HG02852 (cell line): ENCODE measurements around the gene RASL10A.
"Not testable (repeated sequence)": the region's sequence is repeated elsewhere in the genome, so short reads cannot be mapped to it uniquely, and the experiment has no call there.

Experiments
- ATAC-seq: cut with Tn5 transposase; IDR thresholded peaks from one replicate; pipeline ENCODE4 v1.9.1; 2021; ENCODE audit warnings: mild to moderate bottlenecking, moderate library complexity; ENCODE audit not compliant: unreplicated experiment

The RASL10A gene, protein sequence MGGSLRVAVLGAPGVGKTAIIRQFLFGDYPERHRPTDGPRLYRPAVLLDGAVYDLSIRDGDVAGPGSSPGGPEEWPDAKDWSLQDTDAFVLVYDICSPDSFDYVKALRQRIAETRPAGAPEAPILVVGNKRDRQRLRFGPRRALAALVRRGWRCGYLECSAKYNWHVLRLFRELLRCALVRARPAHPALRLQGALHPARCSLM

GRCh38 chr22:29315286-29316140, at the start of gene RASL10A:
RASL10A (minus strand) TSS chr22:29315697; CDS start chr22:29315246, 451 bp downstream.
- no peak for ATAC-seq

GRCh38 chr22:29359469-29359868, 44.0 kb upstream of the RASL10A start:
- ATAC-seq, result no peak

DNA sequence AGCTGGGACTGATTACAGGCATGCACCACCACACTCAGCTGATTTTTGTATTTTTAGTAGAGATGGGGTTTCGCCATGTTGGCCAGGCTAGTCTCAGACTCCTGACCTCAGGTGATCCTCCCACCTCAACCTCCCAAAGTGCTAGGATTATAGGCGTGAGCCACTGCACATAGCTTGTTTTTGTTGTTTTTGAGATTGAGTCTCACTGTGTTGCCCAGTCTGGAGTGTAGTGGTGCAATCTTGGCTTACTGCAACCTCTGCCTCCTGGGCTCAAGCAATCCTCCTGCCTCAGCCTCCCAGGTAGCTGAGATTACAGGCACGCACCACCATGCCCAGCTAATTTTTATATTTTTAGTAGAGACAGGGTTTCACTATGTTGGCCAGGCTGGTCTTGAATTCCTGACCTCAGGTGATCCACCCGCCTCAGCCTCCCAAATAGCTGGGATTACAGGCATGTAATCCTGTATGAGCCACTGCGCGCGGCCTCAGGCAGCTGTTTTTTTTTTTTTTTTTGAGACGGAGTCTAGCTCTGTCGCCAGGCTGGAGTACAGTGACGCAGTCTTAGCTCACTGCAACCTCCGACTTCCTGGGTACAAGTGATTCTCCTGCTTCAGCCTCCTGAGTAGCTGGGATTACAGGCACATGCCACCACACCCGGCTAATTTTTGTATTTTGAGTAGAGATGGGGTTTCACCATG, 41.8 kb upstream of the RASL10A start:
- ATAC-seq, result not testable (repeated sequence)

GRCh38 chr22:29353860-29354259, 38.4 kb upstream of the RASL10A start:
- no peak for ATAC-seq

GRCh38 chr22:29353286-29353685, 37.8 kb upstream of the RASL10A start:
- no peak for ATAC-seq

DNA sequence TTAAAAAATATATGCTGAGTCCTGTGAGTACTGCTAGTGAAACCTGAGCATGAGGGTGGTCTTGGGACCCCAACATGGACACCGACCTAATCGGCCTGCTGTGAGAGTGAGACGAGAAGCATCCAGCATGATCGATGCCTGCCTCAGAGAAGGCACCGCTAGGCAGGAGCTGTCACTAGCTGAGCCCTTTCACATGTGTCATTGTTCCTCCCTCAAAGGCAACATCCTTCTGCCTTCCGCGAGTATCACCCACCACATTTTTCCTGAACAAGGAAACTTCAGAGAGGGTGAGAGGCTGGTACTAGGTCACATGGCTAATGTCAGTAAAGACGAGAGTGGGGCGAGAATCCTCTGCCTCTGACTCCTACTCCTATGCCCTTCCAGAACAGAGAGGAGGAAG, 37.3 kb upstream of the RASL10A start:
- ATAC-seq, result no peak

DNA sequence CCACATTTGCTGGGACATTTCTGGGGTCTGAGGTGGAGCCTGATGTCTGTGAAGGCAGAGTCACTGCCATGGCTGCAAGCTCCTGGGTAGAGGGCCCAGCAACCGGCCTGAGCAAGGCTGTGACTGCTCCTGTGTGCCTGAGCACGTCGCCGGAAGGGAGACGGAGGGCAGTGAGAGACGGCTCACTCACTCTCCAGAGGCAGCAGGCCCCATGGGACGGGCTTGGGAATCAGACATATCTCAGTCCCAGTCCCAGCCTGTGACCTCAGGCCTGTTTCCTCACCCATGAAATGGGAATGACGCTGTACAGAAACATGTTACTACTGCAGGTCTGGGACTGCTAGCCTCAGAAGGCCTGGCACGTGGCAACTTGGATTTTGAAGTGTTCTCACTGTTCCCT, 36.4 kb upstream of the RASL10A start:
- ATAC-seq, result no peak

DNA sequence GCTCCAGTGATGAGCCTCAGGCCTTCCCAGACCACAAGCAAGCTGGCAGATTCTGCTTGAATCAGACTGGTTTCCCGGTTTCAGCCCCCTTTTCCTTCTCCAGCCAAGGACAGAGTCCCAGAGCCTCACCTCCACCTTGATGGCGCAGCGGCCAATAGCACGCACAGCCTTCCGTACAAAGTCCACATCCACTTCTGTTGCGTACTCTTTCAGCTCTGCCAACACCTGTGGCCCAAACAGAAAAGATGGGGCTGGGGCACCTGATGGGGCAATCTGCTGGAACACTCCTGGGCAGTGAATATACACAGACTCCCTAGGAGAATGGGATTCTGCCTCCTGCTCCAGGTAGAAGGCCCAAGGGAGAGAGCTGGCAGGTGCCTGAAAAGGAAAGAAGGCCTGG, 35.5 kb upstream of the RASL10A start:
- ATAC-seq, result no peak

DNA sequence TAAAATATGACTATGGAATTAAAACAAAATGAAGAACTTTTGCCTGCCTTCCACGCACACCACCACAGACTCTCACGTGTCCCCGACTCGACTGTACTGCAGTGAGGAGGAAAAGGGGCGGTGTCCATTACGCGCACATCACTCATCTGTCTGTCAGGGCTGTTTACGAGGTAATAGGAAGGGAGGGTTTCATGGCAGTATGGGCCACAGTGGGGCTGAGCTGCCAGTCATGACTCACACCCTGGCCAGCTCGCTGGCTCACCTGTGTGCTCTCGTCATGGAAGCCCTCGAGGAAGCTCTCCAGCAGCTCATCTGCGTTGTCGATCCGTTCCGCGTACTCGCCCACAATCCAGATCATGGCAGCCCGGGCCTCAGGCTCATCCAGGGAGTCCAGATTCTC, 33.5 kb upstream of the RASL10A start:
- no peak for ATAC-seq

DNA sequence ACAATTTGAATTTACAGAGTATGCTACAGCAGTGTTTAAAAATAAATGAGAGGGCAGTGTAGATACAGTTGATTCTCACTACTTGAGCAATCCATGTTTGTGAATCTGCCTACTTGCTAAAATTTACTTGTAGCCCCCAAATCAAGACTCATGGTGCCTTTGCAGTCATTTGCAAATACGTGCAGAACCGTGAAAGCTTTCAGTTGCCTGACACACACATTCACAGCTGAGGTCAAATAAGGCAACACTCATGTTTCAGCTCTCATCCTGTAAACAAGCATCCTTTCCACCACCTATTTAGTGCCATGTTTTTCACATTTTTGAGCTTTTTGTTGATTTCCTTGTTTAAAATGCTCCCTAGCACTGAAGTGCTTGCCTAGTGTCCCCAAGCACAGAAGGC, 32.5 kb upstream of the RASL10A start:
- ATAC-seq, result no peak

DNA sequence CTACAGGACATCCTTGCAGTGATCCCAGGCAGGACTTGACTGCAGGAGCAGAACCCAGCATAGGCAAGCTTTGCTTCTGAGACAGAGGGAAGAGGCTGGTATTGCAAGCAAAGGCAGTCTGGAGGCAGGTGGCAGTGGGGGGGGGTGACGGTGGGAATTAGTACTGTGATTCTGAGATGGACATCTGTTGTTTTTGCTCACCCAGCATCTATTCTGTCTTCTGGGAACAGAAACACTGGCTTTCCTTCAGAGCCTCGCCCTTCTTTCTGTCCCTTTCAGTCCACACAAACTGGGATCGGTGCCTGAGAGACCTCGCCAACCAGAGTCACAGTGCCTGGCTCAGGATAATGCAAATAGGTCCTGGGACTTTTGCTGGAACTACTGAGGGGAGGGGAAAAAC, 31.2 kb upstream of the RASL10A start:
- ATAC-seq, result no peak

- ATAC-seq, result no peak
Measured at GRCh38 chr22:29345932-29346331, 30.4 kb upstream of the RASL10A start.

DNA sequence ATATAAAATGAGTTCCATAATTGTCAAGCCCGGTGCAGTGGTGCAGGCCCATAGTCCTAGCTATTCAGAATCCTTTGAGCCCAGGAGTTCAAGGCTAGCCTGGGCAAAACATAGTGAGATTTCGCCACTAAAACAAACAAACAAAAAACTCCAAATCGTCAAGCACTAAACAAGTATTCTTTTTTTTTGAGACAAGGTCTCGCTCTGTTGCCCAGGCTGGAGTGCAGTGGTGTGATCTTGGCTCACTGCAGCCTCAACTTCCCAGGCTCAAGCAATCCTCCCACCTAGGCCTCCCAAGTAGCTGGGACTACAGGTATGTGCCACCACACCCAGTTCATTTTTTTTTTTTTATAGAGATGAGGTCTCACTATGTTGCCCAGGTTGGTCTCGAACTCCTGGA, 29.4 kb upstream of the RASL10A start:
- not testable (repeated sequence) for ATAC-seq

GRCh38 chr22:29344137-29344536, 28.6 kb upstream of the RASL10A start:
- ATAC-seq, result no peak

DNA sequence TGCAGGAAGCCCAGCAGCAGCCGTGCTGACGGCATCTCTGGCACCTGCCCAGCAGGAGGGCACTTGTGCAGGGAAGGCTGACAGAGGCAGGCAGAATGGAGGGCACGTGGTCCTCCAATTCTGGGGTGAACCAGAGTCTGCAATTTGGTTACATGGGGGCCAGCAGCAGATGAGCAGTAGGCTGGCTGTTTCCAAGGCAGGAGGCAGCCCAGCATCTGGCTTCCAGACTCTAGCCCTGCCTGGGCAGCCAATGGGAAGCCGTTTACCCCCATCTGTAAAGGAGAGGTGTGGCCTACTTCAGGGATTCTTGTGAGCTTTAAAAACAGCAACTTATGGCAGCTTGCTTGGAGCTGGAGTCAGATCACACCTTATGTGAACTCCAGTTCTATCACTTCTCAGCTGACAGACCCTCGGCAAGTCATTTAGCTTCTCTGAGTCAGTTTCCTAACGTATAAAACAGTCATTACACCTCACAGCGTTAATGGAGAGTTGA, 27.9 kb upstream of the RASL10A start:
- ATAC-seq, result no peak

GRCh38 chr22:29342577-29343312, 27.2 kb upstream of the RASL10A start:
- ATAC-seq, result no peak

DNA sequence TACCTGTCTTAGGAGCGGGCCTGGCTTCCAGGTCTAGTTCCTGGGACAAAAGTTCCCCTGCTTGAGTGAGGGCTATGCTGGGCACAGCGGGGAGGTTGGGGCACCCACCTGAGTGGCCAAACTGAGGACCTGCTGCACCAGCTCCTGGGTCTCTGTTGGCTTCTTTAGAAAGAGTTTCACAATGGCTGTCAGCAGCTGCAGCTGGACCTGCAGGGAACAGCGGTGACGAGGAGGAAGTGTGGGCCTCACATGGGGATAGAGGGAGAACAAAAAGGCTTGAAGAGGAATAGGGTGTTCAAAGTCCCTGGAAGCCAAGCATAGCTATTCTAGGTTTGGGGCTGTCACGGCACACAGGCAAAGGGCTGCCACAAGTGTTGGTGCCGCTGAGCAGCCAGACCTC, 26.7 kb upstream of the RASL10A start:
- no peak for ATAC-seq

DNA sequence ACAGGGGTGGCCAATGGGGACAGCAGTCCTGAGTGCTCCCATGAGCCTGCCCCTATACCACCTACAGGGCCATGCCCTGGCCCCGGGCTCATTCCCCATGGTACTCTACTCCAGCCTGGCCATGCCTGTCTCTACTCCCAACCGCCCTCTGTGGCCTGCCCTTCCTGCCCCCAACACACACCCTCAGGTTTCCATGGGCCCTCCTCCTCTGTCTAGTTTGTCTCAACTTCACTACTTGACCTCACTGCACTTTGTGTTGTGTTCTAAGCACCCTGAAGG, 26.3 kb upstream of the RASL10A start:
- no peak for ATAC-seq

DNA sequence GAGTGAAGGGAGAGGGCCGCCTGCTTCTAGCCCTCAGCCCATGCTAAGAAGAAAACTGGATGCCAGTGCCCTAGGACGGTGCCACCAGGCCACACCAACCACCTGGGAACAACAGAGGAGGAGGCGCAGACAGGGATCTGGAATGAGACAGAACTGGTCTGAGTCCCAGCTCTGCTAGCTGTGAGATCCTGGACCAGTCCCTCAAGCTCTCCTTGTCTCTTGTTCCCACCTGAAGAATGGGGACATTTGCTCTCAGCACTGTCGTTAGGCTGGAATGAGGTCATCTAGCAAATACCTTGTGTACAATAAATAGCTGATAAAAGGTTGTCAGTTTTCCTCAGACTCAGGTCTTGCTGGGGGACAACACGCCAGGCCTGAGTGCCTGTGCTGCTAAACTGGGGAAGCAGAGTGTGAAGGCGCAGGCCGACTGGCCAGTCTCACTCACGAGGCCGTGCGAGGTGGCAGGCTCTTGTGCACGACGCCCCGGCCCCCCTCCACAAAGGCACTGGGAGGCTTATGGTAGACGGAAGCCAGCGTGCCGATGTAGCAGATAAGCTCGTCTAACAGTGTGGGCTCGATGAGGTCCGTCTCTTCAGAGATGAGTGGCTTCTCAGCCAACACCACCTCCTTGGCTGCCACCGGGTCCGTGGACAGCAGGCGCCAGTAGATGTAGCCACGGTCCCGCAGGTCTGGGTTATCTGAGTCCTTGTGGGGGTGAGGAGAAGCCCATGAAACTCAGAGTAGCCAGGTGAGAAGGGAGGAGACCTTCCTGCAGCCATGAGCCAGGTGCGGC, 25.8 kb upstream of the RASL10A start:
- no peak for ATAC-seq

DNA sequence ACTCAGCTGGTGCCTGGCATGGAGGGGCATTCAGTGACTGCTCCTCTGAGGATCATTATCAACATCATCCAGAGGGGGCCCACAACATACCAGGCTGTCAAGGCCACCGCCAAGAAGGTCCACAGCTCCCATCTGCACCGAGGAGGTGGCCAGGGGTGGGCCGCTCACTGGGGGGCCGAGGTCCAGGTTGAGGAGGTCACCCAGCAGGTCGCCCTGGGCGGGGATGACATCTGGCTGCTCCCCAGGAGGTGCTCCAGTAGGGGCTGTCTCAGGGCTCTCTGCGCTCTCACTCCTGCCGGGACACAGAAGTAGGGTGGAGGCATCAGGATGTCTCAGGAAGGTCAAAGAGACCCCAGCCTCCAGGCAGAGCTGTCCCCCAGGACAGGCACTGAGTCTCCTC, 25.1 kb upstream of the RASL10A start:
- no peak for ATAC-seq
